ENCODE measurements around the gene ELP6.
"Not testable (repeated sequence)": the region's sequence is repeated elsewhere in the genome, so short reads cannot be mapped to it uniquely, and the experiment has no call there.

ELP6 gene

DNA sequence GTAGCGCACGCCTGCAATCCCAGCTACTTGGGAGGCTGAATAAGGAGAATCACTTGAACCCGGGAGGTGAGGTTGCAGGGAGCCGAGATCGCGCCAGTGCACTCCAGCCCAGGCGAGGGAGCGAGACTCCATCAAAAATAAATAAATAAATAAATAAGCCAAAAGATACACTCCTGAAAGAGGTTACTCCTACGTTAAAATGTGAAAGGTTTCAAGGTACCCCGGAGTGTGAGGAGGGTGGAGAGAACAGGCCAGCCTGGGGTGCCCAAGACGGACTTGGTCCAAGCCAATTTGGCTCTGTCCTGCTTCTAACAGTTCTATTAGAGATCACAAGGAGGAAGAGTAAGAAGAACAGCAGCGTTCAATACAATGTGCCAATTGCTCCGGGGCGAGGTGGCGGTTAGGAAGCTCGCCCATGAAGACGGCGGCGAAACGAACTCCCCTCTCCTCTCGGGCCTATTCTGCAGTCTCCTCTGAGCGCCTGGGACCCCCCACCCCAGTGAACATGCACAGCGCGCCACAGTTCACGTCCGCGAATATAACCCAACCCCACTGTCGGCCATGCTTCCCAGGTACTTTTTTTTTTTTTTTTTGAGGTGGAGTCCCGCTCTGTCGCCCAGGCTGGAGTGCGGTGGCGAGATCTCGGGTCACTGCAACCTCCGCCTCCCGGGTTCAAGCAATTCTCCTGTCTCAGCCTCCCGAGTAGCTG, 942 bp downstream of the ELP6 start:
- DNase-seq (ENCODE audit: low read depth): no peak

DNA sequence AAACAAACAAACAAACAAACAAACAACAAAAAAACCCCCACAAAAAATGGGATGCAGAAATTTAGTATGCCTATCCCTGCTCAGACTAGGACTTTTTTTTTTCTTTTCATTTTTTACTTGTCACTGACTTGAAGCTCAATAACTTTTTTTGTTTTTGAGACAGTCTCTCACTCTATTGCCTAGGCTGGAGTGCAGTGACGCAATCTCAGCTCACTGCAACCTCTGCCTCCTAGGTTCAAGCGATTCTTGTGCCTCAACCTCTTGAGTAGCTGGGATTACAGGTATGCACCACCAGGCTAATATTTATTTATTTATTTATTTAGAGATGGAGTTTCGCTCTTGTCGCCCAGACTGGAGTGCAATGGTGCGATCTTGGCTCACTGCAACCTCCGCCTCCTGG, 8.2 kb downstream of the ELP6 start:
- not testable (repeated sequence) for DNase-seq (ENCODE audit: low read depth)

DNA sequence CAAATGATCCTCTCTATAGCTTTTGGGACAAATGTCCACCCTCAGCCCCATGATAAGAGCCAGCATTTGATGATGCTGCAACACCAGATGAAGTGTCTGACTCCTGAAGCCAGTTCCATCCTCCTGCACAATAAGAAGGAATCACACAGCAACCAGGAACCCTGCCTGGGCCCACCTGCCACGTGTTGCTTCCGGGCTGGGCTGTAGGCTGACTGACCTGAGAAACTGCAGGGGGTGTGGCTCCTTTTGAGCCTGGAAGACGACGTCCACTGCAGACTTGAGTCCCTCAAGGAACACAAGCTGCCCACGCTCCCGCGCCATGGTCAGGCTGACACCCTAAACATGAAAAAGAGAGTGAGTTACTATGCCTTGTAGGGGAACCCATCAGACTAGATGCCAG, 9.4 kb downstream of the ELP6 start:
- DNase-seq (ENCODE audit: low read depth): no peak

DNA sequence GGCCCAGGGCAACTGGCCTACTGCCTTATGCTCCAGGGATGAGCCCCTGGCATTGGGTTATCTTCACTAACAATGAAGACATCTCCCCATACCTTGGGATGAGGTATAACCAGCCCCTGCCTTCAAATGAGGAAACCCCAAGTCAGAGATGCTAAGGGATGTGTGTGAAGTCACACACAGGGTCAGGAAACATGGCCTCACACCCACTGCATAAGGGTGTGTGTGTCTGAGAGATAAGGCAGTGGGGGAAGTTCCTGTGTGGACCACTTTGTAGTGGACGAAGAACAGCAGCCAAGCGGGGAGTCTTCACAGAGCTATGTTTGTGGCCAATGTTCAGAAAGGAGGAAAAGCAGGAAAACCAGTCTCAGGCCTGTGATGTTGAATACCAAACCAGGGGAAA, 10.5 kb downstream of the ELP6 start:
- DNase-seq (ENCODE audit: low read depth): no peak

DNA sequence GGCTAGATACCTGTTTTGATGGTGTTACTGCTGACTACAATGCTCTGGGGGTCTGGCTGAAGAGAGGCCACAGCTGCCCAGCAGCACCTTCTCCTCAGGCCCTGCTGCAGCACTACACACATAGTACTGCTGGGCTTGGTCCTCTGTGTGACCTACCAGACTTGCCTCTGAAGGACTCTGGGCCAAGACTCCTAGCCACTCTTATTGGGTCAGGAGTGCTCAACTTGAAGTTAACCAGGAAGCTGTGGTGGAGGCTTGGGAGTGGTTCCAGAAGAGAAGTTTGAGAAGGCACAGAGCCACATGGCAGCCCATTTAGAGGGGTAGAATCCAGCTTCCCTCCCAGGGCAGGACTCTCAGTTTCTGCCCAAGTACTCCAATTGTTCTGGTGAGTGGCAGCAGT, 16.6 kb downstream of the ELP6 start:
- no peak for DNase-seq (ENCODE audit: low read depth)

DNA sequence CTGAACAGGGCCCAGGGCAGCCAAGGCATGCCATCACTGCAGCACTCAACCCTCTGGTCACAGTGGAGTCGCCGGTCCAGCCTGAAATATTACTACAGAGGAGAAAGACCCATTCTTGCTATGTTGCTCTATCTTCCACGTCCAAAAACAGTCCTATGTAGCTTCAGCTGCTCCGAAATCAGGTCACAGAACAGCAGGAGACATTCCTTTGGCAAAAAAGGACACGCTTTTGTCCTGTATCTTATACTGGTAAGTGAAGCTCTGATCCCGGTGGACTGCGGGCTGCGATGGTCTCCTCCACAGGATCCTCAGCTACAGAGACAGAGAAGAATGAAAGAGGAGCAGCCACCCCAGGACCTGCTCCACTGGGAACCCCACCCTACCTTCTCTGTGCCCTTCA, 17.6 kb downstream of the ELP6 start:
- DNase-seq (ENCODE audit: low read depth): no peak

DNA sequence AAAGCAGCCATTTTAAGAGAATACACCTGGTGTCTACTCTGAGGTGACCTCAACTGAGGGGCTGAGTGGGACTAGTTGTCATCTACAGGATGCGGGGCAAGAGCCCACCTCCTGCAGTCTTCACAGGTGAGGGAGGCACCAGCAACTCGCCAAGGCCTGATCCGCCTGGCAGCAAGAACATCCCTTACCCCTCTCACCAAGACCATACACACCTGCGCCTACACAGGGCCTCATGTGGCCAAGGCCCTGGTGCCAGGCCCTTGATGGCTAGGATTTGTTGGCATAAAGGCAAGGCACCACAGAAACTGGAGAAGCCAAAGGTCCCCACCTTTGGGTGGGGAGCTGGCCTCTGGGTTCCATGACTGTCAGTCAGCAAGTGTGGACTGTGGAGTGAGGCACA, 18.4 kb downstream of the ELP6 start:
- DNase-seq (ENCODE audit: low read depth): no peak

DNA sequence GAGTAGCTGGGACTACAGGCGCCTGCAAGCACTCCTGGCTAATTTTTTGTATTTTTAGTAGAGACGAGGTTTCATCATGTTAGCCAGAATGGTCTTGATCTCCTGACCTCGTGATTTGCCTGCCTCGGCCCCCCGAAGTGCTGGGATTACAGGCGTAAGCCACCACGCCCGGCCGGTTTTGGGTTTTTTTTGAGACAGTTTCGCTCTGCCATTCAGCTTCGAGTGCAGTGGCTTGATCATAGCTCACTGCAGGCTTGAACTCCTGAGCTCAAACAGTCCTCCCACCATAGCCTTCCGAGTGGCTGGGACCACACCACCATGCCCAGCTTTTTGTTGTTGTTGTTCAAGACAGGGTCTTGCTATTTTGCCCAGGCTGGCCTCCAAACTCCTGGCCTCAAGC, 21.7 kb downstream of the ELP6 start:
- no peak for DNase-seq (ENCODE audit: low read depth)

DNA sequence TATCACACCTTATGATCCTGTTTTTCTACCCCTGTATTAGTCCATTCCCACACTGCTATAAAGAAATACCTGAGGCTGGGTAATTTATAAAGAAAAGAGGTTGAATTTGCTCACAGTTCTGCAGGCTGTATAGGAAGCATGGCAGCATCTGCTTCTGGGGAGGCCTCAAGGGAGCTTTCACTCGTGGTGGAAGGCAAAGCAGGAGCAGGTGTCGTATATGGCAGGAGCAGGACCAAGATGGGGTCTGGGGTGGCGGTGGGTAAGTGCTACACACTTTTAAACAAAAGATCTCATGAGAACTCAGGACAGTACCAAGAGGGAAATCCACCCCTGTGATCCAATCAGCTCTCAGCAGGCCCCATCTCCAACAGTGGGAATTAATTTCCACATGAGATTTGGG, 22.3 kb downstream of the ELP6 start:
- no peak for DNase-seq (ENCODE audit: low read depth)

DNA sequence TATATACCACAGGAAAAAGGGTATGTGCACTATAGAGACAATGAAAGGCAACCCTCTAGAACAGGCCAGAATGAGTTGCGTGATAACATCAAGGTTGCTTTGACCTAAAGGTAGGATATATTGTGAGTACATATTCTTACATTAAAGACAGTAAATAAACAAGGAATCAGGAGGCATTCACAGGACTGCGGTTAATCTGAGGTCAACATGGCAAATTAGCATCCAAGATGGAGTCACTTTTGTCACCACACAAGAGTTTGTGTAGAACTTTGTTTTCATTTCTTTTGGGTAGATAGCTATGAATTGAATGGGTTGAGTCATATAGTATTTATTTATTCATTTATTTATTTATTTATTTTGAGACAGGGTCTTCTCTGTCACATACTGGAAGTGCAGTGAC, 26.2 kb downstream of the ELP6 start:
- DNase-seq (ENCODE audit: low read depth): no peak

DNA sequence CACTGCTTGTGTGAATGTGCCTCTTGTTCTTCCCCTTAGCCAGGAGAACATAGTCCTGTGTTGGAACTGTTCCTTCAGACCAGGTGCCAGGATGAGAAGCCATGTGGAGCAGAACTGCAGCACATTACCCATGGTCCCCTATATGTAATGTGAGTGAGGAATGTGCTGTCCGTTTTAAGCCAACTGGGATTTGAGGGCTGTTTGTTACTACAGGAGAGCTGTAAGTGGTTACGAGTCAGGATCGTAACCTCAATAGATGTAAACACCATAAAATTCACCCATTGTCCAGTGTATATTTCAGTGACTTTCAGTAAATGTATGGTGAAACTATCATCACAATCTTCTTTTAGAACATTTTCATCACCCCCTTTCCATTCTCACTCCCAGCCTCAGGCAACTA, 27.7 kb downstream of the ELP6 start:
- no peak for DNase-seq (ENCODE audit: low read depth)

DNA sequence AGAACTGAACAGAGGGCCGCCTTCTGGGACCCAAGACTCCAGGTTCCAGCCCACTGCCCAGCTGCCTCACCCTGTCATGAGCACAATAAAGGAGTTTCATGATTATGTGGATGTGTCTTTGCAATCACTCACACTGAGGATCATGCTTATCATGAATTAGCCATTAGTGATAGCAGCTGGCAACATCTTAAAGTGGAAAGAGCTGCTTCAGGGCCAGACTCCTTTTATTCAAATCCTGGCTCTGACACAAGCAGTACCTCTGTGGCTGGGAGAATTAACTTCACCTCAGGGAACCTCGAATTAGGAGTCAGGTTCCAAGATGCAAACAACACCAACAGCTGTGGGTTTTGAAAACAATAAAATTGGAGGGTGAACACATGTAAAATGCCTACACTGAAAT, 31.1 kb downstream of the ELP6 start:
- no peak for DNase-seq (ENCODE audit: low read depth)

DNA sequence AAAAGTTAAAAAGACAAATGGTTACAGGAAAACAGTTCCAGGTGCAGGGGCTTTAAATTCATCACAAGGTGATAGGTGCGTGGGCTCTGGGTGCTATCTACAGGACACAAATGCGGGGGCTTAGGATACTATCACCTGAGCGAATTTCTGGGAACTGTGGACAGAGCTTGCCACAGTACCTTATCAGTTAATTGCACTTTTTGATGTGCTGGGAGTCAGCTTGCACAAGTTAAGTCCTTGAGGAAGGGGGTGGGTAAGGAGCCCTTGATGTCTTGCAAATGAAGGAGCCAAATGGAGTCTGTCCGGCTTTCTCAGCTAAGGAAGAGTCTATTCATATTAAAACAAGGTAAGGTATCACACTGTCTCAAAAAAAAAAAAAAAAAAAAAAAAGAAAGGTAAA, 31.7 kb downstream of the ELP6 start:
- DNase-seq (ENCODE audit: low read depth): not testable (repeated sequence)

DNA sequence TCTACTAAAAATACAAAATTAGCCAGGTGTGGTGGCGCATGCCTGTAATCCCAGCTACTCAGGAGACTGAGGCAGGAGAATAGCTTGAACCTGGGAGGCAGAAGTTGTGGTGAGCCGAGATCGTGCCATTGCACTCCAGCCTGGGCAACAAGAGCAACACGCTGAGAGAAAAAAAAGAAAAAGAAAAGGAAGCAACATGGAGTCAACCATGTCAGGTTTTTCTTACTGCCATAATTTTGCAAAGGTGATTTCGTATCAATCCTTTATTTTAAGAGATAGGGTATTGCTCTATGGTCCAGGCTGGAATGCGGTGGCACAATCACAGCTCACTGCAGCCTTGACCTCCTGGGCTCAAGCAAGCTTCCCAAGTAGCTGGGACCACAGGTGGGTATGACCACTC, 33.2 kb downstream of the ELP6 start:
- DNase-seq (ENCODE audit: low read depth): not testable (repeated sequence)

DNA sequence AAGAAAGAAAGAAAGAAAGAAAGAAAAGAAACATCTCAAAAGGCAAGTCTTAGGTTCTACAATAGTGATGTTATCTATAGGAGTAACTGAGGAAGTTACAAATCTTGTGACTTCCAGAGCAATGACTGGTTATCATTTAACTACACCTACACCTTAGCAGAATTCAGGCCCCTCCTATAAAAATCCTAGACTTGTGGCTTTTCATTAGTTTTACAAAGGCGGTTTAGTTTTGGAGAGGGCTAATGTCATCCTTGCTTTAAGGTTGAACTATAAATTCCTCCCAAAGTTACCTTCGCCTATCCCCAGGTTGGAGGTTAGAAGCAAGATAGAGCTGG, 33.7 kb downstream of the ELP6 start:
- DNase-seq (ENCODE audit: low read depth): no peak

DNA sequence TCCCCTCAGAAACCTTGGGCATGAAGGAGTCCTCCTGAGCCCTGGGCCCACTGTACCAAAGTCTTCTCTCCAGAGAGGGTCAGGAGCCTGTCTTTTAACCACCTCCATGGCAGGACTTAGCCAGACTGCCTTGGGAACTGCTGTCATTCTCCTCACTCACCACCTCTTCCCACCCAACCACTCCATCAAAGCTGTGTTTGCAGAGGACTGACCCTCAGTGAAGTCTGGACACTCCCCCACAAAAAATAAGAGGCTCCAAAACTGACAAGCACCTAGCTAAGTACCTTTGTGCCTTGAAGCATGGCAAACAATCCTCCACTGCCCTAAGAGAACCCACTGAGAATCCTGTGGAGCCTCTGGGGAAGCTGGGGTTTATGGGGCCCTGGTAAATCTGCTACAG, 35.5 kb downstream of the ELP6 start:
- DNase-seq (ENCODE audit: low read depth): no peak

DNA sequence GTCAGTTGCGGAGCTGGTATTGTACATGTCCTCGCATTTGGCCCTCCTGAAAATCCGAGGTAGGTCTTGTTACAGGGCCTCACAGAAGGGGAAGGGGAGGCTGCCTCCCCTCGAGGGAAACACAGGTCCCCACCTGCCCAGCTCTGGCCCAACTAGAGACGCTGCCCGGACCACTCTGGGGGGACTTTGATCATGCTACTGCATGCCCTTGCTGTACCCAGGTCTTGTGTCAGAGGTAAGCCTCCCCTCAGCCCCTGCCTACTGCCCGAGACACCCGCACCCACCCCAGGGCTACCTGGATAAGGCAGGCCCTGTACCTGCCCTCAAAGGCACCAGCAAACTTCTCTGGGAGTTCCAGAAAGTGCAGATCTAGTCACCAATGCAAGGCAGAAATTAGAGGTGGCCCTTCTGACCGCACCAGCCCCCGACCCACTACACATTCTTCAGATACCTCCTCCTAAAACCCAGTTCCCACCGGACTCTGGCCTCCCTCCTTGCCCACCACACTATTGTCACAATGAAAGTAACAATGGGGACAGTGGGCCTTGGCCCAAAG, 36.8 kb downstream of the ELP6 start:
- no peak for DNase-seq (ENCODE audit: low read depth)

DNA sequence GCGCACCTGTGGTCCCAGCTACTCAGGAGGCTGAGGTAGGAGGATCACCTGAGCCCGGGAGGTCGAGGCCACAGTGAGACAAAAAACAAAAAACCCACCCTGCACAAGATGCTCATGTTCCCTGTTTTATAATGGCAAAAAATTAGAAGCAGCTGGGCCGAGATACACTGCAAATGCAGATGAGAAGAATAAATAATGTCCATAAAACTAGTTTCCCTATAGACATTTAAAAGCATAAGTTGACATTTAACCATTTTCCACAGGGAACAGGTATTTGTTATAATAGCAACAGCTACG, 37.2 kb downstream of the ELP6 start:
- no peak for DNase-seq (ENCODE audit: low read depth)

DNA sequence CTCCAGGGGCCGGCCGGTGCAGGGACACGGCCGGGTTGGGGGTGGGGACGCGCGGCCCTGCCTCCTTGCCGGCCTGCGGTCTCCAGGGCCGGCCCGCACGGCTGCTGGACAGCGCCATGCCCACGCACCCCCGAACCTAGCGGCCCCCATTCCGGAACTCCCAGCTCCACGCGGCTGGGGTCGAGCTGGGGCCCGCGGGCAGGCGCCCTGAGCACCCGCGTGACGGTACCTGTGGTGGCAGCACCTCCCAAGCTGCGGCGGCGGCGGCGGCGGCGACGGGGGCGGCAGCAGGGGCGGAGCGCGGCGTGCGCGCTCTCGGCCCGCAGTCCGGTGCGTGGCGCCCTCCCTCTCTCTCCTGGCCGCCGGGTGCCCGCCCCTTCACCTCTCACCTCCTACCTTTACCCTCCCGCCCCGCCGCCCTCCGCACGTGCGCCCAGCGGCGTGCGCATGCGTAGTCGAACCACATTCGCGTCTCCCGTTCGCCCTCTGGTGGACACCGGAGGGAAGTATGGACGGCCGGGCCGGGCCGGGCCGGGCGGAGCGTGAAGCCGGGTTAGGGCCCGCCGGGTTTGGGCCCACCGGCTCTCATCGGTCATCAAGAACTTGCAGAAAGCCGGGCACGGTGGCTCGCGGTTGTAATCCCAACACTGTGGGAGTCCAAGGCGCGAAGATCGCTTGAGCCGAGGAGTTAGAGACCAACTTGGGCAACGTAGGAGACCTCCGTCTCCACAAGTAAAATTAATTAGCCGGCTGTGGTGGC, 37.8 kb downstream of the ELP6 start, which contains the start of gene SCAP:
Gene SCAP, minus strand, starts transcription at position 372 of the 760 bp plus-strand sequence. CDS start 32,948 bp downstream, outside the sequence.
- peak; percentile 53 for DNase-seq (ENCODE audit: low read depth)

DNA sequence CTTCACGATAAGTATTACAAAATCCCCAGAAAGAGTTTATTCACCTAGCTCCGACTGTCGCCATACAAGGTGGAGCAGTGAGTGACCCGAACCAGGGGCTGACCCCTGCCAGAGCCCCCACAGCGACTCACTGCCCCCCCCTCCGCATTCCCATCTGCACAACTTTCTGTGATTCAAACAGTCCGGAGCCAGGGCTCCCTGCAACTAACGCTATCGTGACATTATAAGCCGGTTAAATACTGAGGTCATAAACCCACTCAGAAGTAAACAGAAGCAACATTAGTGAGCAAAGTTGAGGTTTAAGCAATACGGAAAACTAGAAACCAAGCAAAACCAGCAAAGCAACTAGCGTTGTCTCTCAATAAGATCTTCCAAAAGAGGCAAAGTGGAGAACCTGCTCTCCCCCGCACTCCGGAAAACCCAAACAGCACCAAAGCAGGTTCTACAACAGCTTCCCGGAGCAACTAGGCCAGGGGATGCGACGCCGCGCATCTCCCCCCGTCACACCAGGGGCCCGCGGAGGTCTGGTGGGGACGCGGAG, 38.4 kb downstream of the ELP6 start:
- no peak for DNase-seq (ENCODE audit: low read depth)

DNA sequence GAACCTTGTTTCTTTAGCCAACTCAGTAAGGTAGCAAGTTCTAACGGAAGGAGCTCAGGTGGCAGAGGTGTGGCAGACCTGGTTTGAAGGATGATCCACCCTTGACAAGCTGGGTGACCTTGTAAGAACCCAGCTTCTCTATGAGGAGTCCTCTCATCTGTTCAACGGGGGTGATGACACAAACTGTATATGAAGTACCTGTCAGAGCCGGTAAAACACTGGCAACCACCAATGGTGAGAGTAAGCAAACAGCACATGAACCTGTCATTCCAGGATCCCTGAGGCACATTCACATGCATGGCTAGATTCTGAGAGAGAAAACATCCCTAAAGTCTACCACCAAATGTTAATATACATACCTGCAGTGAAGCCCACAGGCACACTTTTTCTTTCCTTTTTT, 40.1 kb downstream of the ELP6 start:
- no peak for DNase-seq (ENCODE audit: low read depth)

DNA sequence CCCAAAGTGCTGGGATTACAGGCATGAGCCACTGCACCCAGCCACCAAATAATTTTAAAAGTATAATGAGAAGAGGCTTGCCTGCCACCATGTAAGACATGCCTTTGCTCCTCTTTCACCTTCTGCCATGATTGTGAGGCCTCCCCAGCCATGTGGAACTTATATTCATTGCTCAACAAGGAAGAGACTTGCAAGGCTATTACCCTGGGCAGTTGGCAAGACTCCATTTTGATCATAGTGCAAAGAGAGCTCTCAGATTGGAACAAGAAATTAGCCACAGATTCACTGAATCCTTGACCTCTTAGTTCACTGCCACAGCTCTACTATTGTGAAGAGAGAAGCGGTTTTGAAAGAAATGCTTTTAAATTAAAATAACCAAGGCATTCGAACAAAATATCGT, 43.9 kb downstream of the ELP6 start:
- DNase-seq (ENCODE audit: low read depth): no peak

DNA sequence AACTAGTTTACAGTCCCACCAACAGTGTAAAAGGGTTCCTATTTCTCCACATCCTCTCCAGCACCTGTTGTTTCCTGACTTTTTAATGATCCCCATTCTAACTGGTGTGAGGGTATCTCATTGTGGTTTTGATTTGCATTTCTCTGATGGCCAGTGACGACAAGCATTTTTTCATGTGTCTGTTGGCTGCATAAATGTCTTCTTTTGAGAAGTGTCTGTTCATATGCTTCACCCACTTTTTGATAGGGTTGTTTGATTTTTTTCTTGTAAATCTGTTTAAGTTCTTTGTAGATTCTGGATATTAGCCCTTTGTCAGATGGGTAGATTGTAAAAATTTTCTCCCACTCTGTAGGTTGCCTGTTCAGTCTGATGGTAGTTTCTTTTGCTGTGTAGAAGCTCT, 45.2 kb downstream of the ELP6 start:
- not testable (repeated sequence) for DNase-seq (ENCODE audit: low read depth)

DNA sequence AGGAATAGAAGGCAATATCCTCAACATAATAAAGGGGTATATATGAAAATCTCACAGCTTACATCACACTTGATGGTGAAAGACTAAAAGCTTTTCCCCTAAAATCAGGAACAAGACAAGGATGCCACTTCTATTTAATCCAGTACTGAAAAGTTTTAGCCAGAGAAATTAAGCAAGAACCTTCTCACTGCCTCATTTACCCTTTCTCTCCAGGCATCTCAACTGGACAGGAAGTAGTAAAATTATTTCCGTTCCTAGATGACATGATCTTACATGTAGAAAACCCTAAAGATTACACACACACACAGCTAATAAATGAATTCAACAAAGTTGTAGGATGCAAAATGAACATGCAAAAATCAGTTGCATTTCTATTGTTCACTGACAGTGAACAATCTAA, 48.9 kb downstream of the ELP6 start:
- no peak for DNase-seq (ENCODE audit: low read depth)

All from HS-5 (cell line).